Body of pancreas (tissue), 4 donors: ENCODE data around the gene BRF1. TPM values are rescaled to one million over a fixed set of nuclear protein-coding genes. Genes with fewer than 3 reads are reported as not detected.
"Not testable (repeated sequence)": the region's sequence is repeated elsewhere in the genome, so short reads cannot be mapped to it uniquely, and the experiment has no call there.

Source experiments
- ATAC-seq: fragments of 150-250 bp; one replicate; pipeline ENCODE4 v1.9.1; 2016
- DNase-seq, 4 donors: peaks; one replicate each; pipeline ENCODE4 v3.0.0-alpha.2; 2019
- H3K27ac ChIP-seq, 4 donors: fragments of 200-600 bp; sonication (generic); 1 replicate in 3 of 4; 2 replicates in 1 of 4; pipeline versions ENCODE4 v1.5.1 to v1.6.1; 2016 to 2019; ENCODE audit warnings: mild to moderate bottlenecking in 1 of 4, mixed read lengths in 1 of 4, moderate library complexity in 1 of 4
- H3K27me3 ChIP-seq, 2 donors: fragments of 200-600 bp; sonication (generic); one replicate each; pipeline ENCODE4 v1.6.0; 2016; ENCODE audit warnings: mild to moderate bottlenecking in 1 of 2
- H3K36me3 ChIP-seq, 2 donors: fragments of 200-600 bp; sonication (generic); replicated peaks in 1 of 2; 2 replicates each; pipeline ENCODE4 v1.5.1; 2016; ENCODE audit warnings: low read depth in 2 of 2; ENCODE audit not compliant: insufficient read depth in 1 of 2
- H3K4me1 ChIP-seq: fragments of 200-600 bp; sonication (generic); one replicate; pipeline ENCODE4 v1.6.0; 2016
- H3K4me3 ChIP-seq, 2 donors: fragments of 200-600 bp; sonication (generic); 1 replicate in 1 of 2; 2 replicates in 1 of 2; pipeline ENCODE4 v1.5.1; 2016 to 2019
- H3K9me3 ChIP-seq, 3 donors: fragments of 200-600 bp; sonication (generic); 1 replicate in 2 of 3; 2 replicates in 1 of 3; pipeline ENCODE4 v1.5.1; 2016
- POLR2A ChIP-seq, 3 donors: fragments of 450-650 bp; IDR thresholded peaks; one replicate each; pipeline ENCODE4 v1.6.1; 2016; ENCODE audit warnings: antibody characterized with exemption in 3 of 3, mild to moderate bottlenecking in 2 of 3
- WGBS, 2 donors: methylation state at CpG; one replicate each; pipeline ENCODE4 v1.1.5; 2017; 5-methylcytosine and 5-hydroxymethylcytosine counted together
- intact Hi-C: fragments of 100-400 bp; cut with DNase I; formaldehyde crosslinking; loops from one replicate; pipeline ENCODE4 v1.15.1; 2023
- total RNA-seq, 2 donors: library from RNA; depleted of rRNA; stranded (reverse); fragments of >200 nt; gene quantifications; one replicate each; pipeline ENCODE4 v1.1.0, GENCODE V29; 2016
- TF ChIP-seq, protein P1 (sequence below), 7 experiments: fragments of 450-650 bp in 4 of 7; fragments of 200-600 bp in 3 of 7; sonication (generic) in 3 of 7; IDR thresholded peaks; one replicate each; pipeline ENCODE4 v1.5.1; 2016 to 2019; ENCODE audit warnings: antibody characterized with exemption in 7 of 7

Gene BRF1
- total RNA-seq, 2 donors from 2014 or later = 54.5 to 86.7 TPM

DNA sequence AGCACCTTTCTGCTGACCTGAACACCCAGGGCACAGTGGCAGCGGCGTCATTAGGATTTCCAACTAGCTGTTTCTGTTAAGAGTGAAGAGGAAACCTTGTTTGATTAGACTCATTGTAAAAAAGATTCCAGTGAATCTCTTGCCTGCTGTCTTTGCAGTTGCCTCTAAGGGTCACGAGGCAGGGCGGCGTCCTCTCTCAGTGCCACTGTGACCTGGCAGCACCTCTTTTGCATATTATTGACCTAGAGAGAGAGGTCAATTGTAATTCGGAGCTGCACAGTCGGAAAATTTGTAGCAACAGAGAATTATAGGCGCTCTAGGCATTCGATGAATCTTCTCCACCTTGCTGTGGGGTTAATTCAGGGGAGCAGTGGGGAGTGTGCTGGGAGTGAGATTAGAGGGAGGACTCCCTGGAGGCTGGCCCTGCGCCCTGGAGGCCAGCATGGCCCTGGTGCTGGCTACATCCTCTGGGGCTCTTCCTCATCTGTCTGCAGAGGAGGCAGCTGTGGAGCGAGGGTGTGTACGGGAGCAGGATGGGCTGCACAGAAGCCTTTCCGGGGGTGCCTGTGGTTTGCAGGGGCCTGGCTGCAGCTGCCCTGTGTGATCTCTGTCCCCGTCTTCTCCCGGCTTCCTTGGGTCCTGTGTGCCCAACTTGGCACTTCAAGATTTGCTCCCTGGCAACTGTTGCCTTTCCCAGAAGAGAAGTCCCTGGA is 28.0 kb upstream of the BRF1 start:
- no peaks in the 10 kb centered on the region for H3K9me3 ChIP-seq
- H3K36me3 ChIP-seq = no peaks in the 10 kb centered on the region
- WGBS, 2 donors = 76 to 81% methylated on average over 12 to 15 of the region's 15 CpGs
- no peak overlapping the region for H3K27ac ChIP-seq
- H3K4me3 ChIP-seq = no peak overlapping the region
- H3K4me1 ChIP-seq = peaks cover 64% of the 10 kb centered on the region
- H3K27me3 ChIP-seq = no peaks in the 10 kb centered on the region
- ATAC-seq (no peak), DNase-seq (no peak)
- intact Hi-C loops = no loop called here
- no peak for TF ChIP-seq POLR2A (IDR thresholded peaks at IDR 0.05)
- TF ChIP-seq, protein P1, sequence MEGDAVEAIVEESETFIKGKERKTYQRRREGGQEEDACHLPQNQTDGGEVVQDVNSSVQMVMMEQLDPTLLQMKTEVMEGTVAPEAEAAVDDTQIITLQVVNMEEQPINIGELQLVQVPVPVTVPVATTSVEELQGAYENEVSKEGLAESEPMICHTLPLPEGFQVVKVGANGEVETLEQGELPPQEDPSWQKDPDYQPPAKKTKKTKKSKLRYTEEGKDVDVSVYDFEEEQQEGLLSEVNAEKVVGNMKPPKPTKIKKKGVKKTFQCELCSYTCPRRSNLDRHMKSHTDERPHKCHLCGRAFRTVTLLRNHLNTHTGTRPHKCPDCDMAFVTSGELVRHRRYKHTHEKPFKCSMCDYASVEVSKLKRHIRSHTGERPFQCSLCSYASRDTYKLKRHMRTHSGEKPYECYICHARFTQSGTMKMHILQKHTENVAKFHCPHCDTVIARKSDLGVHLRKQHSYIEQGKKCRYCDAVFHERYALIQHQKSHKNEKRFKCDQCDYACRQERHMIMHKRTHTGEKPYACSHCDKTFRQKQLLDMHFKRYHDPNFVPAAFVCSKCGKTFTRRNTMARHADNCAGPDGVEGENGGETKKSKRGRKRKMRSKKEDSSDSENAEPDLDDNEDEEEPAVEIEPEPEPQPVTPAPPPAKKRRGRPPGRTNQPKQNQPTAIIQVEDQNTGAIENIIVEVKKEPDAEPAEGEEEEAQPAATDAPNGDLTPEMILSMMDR (IDR thresholded peaks at IDR 0.05) = no peak

DNA sequence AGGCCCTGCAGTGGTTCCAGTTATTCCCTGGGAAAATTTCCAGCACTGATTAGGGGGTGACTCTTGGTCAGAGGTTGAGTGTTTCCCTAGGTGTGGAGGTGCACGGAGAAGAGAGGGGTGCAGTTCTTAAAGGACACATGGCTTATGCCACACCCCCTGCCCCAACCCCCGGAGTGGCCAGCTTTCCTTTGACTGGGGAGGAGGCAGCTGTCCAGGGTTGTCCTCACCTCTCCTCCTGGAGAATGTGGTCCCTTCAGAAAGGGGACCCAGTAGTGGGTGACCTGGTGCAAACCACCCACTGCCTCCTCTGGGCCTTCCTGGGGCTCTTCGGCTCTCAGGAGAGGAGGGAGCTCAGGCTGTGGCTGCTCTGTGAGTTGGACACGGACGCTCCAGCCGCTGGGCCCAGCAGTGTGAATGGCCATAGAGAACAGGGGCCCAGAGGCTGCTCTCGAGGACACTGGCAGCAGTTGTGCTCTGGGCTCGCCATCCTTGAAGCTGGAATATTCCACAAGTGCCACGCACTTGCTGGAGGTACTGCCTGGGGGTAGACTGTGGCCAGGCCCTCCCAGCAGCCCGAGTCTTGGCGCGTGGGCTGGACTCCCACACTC is 27.4 kb upstream of the BRF1 start:
- Histone ChIP-seq H3K4me1 (peaks cover 58% of the 10 kb centered on the region), H3K36me3 (no peaks in the 10 kb centered on the region), H3K27me3 (no peaks in the 10 kb centered on the region), H3K27ac (no peak overlapping the region), H3K4me3 (no peak overlapping the region), H3K9me3 (no peaks in the 10 kb centered on the region)
- intact Hi-C loops = no loop called here
- WGBS, 2 donors = 59 to 72% methylated on average over 2 to 6 of the region's 12 CpGs
- no peak for ATAC-seq
- no peak for DNase-seq
- no peak for TF ChIP-seq POLR2A (IDR thresholded peaks at IDR 0.05)
- TF ChIP-seq, protein P1 (IDR thresholded peaks at IDR 0.05) = no peak

DNA sequence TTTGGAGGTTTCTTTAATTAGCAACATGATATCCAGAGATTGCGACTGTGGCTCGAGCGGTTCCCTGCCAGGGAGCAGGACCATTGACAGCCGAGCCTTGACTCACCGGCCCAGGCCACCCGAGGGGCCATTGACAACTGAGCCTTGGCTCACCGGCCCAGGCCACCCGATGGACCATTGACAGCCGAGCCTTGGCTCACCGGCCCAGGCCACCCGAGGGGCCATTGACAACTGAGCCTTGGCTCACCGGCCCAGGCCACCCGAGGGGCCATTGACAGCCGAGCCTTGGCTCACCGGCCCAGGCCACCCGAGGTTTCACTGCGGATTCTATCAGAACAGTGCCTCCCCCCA is 26.9 kb upstream of the BRF1 start:
- 72 to 76% methylated on average over 7 to 16 of the region's 17 CpGs for WGBS, 2 donors
- H3K4me3 ChIP-seq, H3K9me3 ChIP-seq, DNase-seq, H3K36me3 ChIP-seq, ATAC-seq, H3K27ac ChIP-seq, H3K27me3 ChIP-seq, intact Hi-C loops: not testable (repeated sequence)
- peaks cover 55% of the 10 kb centered on the region for H3K4me1 ChIP-seq

GRCh38 chr14:105326891-105327694 is 26.3 kb upstream of the BRF1 start:
- DNase-seq = no peak

DNA sequence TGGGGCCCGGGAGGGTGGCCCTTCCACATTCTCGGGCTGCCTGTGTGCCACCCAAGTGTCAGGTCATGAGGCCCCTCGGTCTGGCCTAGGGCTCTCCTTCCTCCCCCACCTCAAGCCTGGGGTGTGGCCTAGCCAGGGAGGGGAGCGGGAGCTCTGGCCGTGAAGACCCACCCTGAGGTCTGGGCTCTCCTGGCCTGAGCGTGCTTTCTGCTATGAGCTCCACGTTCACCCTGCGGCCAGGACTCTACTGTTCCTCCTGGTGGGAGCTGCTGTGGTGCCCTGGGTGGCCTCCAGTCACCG is 25.7 kb upstream of the BRF1 start:
- no peak overlapping the region for H3K4me3 ChIP-seq
- DNase-seq (no peak), ATAC-seq (no peak)
- peaks cover 55% of the 10 kb centered on the region for H3K4me1 ChIP-seq
- TF ChIP-seq POLR2A (IDR thresholded peaks at IDR 0.05) = no peak
- TF ChIP-seq, protein P1 (IDR thresholded peaks at IDR 0.05) = no peak
- no peak overlapping the region for H3K27ac ChIP-seq
- no peaks in the 10 kb centered on the region for H3K9me3 ChIP-seq
- H3K36me3 ChIP-seq = no peaks in the 10 kb centered on the region
- intact Hi-C loops = no loop called here
- WGBS, 2 donors = 83 to 100% methylated on average over 2 to 9 of the region's 9 CpGs
- no peaks in the 10 kb centered on the region for H3K27me3 ChIP-seq

More at GRCh38 chr14:105326891-105327694, 26.3 kb upstream of the BRF1 start:
- H3K36me3 ChIP-seq = no peaks in the 10 kb centered on the region
- no peaks in the 10 kb centered on the region for H3K9me3 ChIP-seq
- H3K27me3 ChIP-seq = no peaks in the 10 kb centered on the region
- no peak overlapping the region for H3K27ac ChIP-seq
- intact Hi-C loops = no loop called here
- H3K4me3 ChIP-seq = no peak overlapping the region
- no peak for ATAC-seq
- 59 to 72% methylated on average over 17 to 34 of the region's 34 CpGs for WGBS, 2 donors
- peaks cover 55% of the 10 kb centered on the region for H3K4me1 ChIP-seq
- TF ChIP-seq, protein P1 (IDR thresholded peaks at IDR 0.05) = no peak
- no peak for TF ChIP-seq POLR2A (IDR thresholded peaks at IDR 0.05)
